H9 (cell line): ENCODE results near the gene FAM193A. TPM values are rescaled to one million over a fixed set of nuclear protein-coding genes. Genes with fewer than 3 reads are reported as not detected.
A peak's percentile ranks its signal among the peaks of the same experiment; 100 is the strongest.

Experiments
- DNase-seq: peaks from one replicate; pipeline ENCODE4 v3.0.0-alpha.2; 2017
- H2AFZ ChIP-seq: one replicate; pipeline ENCODE4 v1.6.1; 2013; ENCODE audit warnings: mild to moderate bottlenecking, low read length, control low read depth, moderate library complexity
- H2AK5ac ChIP-seq: 2 replicates; pipeline ENCODE4 v1.6.1; 2013; ENCODE audit warnings: low read length, control low read depth, mixed read lengths; ENCODE audit not compliant: insufficient read length
- H2BK120ac ChIP-seq: one replicate; pipeline ENCODE4 v1.6.1; 2013; ENCODE audit warnings: low read depth, mild to moderate bottlenecking, low read length, control low read depth, inconsistent platforms; ENCODE audit not compliant: poor library complexity, severe bottlenecking
- H2BK12ac ChIP-seq: 2 replicates; pipeline ENCODE4 v1.6.1; 2013; ENCODE audit warnings: low read length, control low read depth, mixed read lengths, low read depth; ENCODE audit not compliant: insufficient read length
- H2BK15ac ChIP-seq: 2 replicates; pipeline ENCODE4 v1.6.1; 2013; ENCODE audit warnings: low read depth, low read length, control low read depth
- H2BK20ac ChIP-seq: one replicate; pipeline ENCODE4 v1.6.1; 2013; ENCODE audit warnings: low read depth, mild to moderate bottlenecking, low read length, control low read depth, inconsistent platforms; ENCODE audit not compliant: poor library complexity, severe bottlenecking
- H2BK5ac ChIP-seq: 2 replicates; pipeline ENCODE4 v1.6.1; 2013; ENCODE audit warnings: low read length, control low read depth, mixed read lengths; ENCODE audit not compliant: insufficient read length
- H3K14ac ChIP-seq: 2 replicates; pipeline ENCODE4 v1.6.1; 2013; ENCODE audit warnings: low read length, control low read depth; ENCODE audit not compliant: insufficient read depth
- H3K18ac ChIP-seq: 2 replicates; pipeline ENCODE4 v1.6.1; 2013; ENCODE audit warnings: low read depth, mild to moderate bottlenecking, mixed read lengths, low read length, control low read depth; ENCODE audit not compliant: insufficient read length
- H3K23ac ChIP-seq: 2 replicates; pipeline ENCODE4 v1.6.1; 2013; ENCODE audit warnings: low read length, control low read depth, mixed read lengths, low read depth; ENCODE audit not compliant: insufficient read length
- H3K23me2 ChIP-seq: 2 replicates; pipeline ENCODE4 v1.6.1; 2013; ENCODE audit warnings: low read depth, mild to moderate bottlenecking, mixed read lengths, low read length, control low read depth; ENCODE audit not compliant: insufficient read length, poor library complexity, severe bottlenecking
- H3K27ac ChIP-seq: 2 replicates; pipeline ENCODE4 v1.5.1; 2013; ENCODE audit warnings: low read length, control low read depth, mixed read lengths, low read depth; ENCODE audit not compliant: insufficient read length
- H3K27me3 ChIP-seq: 2 replicates; pipeline ENCODE4 v1.6.1; 2013; ENCODE audit warnings: low read length, control low read depth, inconsistent platforms; ENCODE audit not compliant: insufficient read depth
- H3K4ac ChIP-seq: 2 replicates; pipeline ENCODE4 v1.6.1; 2013; ENCODE audit warnings: low read depth, mild to moderate bottlenecking, control low read depth, inconsistent platforms, low read length, moderate library complexity
- H3K4me1 ChIP-seq: 2 replicates; pipeline ENCODE4 v1.6.1; 2013; ENCODE audit warnings: low read length, control low read depth, inconsistent platforms; ENCODE audit not compliant: insufficient read depth
- H3K4me2 ChIP-seq: 2 replicates; pipeline ENCODE4 v1.6.1; 2013; ENCODE audit warnings: low read length, control low read depth, mixed read lengths; ENCODE audit not compliant: insufficient read length, insufficient read depth
- H3K56ac ChIP-seq: 2 replicates; pipeline ENCODE4 v1.6.1; 2013; ENCODE audit warnings: low read depth, mild to moderate bottlenecking, mixed read lengths, low read length, control low read depth; ENCODE audit not compliant: insufficient read length
- H3K79me1 ChIP-seq: 2 replicates; pipeline ENCODE4 v1.6.1; 2013; ENCODE audit warnings: low read depth, mild to moderate bottlenecking, moderate library complexity, low read length, control low read depth, inconsistent platforms; ENCODE audit not compliant: insufficient read depth, poor library complexity, severe bottlenecking
- H3K79me2 ChIP-seq: 2 replicates; pipeline ENCODE4 v1.6.1; 2013; ENCODE audit warnings: low read length, control low read depth, inconsistent platforms; ENCODE audit not compliant: insufficient read depth
- H3K9ac ChIP-seq: 2 replicates; pipeline ENCODE4 v1.6.1; 2013; ENCODE audit warnings: low read length, control low read depth, mixed read lengths; ENCODE audit not compliant: insufficient read length; ENCODE audit errors: extremely low read depth
- H3K9me3 ChIP-seq: one replicate; pipeline ENCODE4 v1.6.1; 2013; ENCODE audit warnings: low read depth, low read length, inconsistent platforms; ENCODE audit not compliant: control insufficient read depth
- H3T11ph ChIP-seq: one replicate; pipeline ENCODE4 v1.6.1; 2013; ENCODE audit warnings: mild to moderate bottlenecking, low read length, control low read depth, inconsistent platforms
- H4K20me1 ChIP-seq: one replicate; pipeline ENCODE4 v1.6.1; 2013; ENCODE audit not compliant: control insufficient read depth, insufficient read length, insufficient read depth
- H4K5ac ChIP-seq: 2 replicates; pipeline ENCODE4 v1.6.1; 2013; ENCODE audit warnings: low read depth, mild to moderate bottlenecking, mixed read lengths, low read length, control low read depth; ENCODE audit not compliant: insufficient read length
- H4K8ac ChIP-seq: replicated peaks from 2 replicates; pipeline ENCODE4 v1.6.1; 2013; ENCODE audit warnings: low read length, control low read depth, mixed read lengths, low read depth; ENCODE audit not compliant: insufficient read length
- H4K91ac ChIP-seq: 2 replicates; pipeline ENCODE4 v1.6.1; 2013; ENCODE audit warnings: low read depth, mild to moderate bottlenecking, moderate library complexity, mixed read lengths, low read length, control low read depth; ENCODE audit not compliant: insufficient read length
- H3K27ac Mint-ChIP-seq, 3 experiments: 2 replicates in 2 of 3; 3 replicates in 1 of 3; pipeline ENCODE4 v1.8.0; 2020 to 2021; ENCODE audit warnings: mixed read lengths in 3 of 3, mild to moderate bottlenecking in 1 of 3, moderate library complexity in 1 of 3
- H3K27me3 Mint-ChIP-seq: 2 replicates; pipeline ENCODE4 v1.8.0; 2021; ENCODE audit warnings: low read depth, mild to moderate bottlenecking, moderate library complexity, mixed read lengths
- H3K36me3 Mint-ChIP-seq, 3 experiments: 2 replicates in 2 of 3; 3 replicates in 1 of 3; pipeline ENCODE4 v1.8.0; 2020 to 2021; ENCODE audit warnings: low read depth in 3 of 3, mixed read lengths in 3 of 3; ENCODE audit not compliant: insufficient read depth in 1 of 3
- H3K4me1 Mint-ChIP-seq, 2 experiments: 2 replicates each; pipeline ENCODE4 v1.8.0; 2020; ENCODE audit warnings: mixed read lengths in 2 of 2
- H3K4me3 Mint-ChIP-seq, 2 experiments: 2 replicates in 1 of 2; 3 replicates in 1 of 2; pipeline ENCODE4 v1.8.0; 2020 to 2021; ENCODE audit warnings: mild to moderate bottlenecking in 2 of 2, mixed read lengths in 2 of 2, moderate library complexity in 1 of 2
- H3K9me3 Mint-ChIP-seq, 2 experiments: 2 replicates in 1 of 2; 3 replicates in 1 of 2; pipeline ENCODE4 v1.8.0; 2020; ENCODE audit warnings: mild to moderate bottlenecking in 2 of 2, mixed read lengths in 2 of 2, moderate library complexity in 1 of 2
- CTCF ChIP-seq: fragments of 200-600 bp; sonication (generic); conservative IDR thresholded peaks from 3 replicates; pipeline ENCODE4 v1.8.0; 2021; ENCODE audit warnings: antibody characterized with exemption, mild to moderate bottlenecking
- WGBS: extraction: QIAGEN DNeasy Blood & Tissue Kit; methylation state at CpG from one replicate; pipeline ENCODE4 v1.1.7; 2013; ENCODE audit warnings: missing lambda C conversion rate, low lambda C conversion rate, mixed read lengths; ENCODE audit not compliant: insufficient read length; ENCODE audit errors: extremely low coverage; 5-methylcytosine and 5-hydroxymethylcytosine counted together
- total RNA-seq: library from RNA; stranded (reverse); gene quantifications from 2 replicates; pipeline ENCODE4 v1.2.1, GENCODE V29; 2021

Gene FAM193A
- total RNA-seq, 1 experiment from 2014 or later = 36.9 TPM

DNA sequence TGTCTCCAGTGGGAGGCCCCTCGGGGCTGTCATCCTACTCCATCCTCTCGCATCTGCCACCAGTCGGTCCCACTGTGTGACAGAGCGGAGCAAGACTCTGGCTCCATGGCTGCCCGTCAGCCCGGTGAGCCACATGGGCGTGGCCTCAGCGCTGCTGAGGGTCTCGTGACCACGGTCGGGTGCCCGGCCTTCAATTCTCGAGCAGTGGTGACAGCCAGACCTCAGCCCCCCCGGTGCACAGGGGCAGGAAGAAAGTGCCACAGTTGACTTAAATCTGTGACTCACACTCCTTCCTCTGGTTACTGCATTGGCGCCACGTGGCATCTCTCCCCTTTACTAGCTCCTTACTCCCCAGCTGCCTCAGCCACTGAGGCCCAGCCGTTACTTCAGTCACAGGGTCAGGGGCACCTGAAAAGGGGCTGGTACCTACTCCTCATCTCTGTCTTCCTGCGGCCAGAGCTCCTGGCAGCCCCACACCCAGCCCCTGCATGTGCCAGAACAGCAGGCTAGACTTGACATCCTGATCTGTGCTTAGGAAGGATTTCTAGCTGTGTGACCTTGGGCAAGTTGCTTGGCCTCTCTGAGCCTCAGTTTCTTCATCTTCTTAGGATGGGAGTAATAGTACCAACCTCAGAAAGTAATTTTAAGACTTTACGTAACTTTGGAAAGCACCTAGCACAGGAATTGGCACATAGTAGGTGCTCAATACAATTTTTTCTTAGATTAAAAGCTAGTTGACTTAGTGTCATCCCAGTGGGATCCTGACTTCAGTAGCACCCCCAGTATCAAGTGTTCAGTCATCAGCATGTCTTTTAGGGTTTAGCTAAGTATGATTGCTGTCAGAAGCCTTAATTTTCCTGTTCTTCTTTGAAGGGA lies 153.6 kb downstream of the FAM193A start:
- Histone ChIP-seq H3K23ac (no peak overlapping the region), H2BK5ac (no peak overlapping the region), H3K79me1 (no peaks in the 10 kb centered on the region), H2AFZ (no peak overlapping the region), H3K4me1 (no peaks in the 10 kb centered on the region), H3K18ac (no peak overlapping the region), H3K27me3 (no peaks in the 10 kb centered on the region), H4K20me1 (no peaks in the 10 kb centered on the region), H3K9me3 (no peaks in the 10 kb centered on the region), H2BK20ac (no peak overlapping the region), H2BK15ac (no peak overlapping the region), H2AK5ac (no peak overlapping the region), H4K8ac (no peak overlapping the region), H3K4me2 (no peak overlapping the region), H4K5ac (no peak overlapping the region), H3K23me2 (no peaks in the 10 kb centered on the region), H3K9ac (no peak overlapping the region), H3K4ac (no peak overlapping the region), H3K14ac (no peak overlapping the region), H3K27ac (no peak overlapping the region), H2BK120ac (no peak overlapping the region), H4K91ac (no peak overlapping the region), H3K56ac (no peak overlapping the region), H3T11ph (no peak overlapping the region), H2BK12ac (no peak overlapping the region), H3K79me2 (no peaks in the 10 kb centered on the region)
- Mint-ChIP-seq H3K4me3 (no peak overlapping the region), H3K36me3 (peaks cover 31 to 81% (median 66%) of the 10 kb centered on the region in 3 experiments), H3K27ac (peak overlapping the region in 1 of 3 experiments; percentile 87; a peak in 3 of 7 replicates), H3K27me3 (no peaks in the 10 kb centered on the region), H3K4me1 (no peaks in the 10 kb centered on the region), H3K9me3 (no peaks in the 10 kb centered on the region)
- TF ChIP-seq CTCF = no peak
- no CpG with 5 or more reads among the region's 19 CpGs for WGBS
- DNase-seq = no peak
